ENCODE measurements around the gene SLC26A1. TPM values are rescaled to one million over a fixed set of nuclear protein-coding genes. Genes with fewer than 3 reads are reported as not detected.

Gene SLC26A1
- total and polyA plus RNA-seq, 2 of the 13 experiments (the other 11 are each of a cell fraction or from before 2014, with no cell fraction given) = 5.4 to 22.9 TPM

- TF ChIP-seq ARNTL (CRISPR knock-in tag; IDR thresholded peaks at IDR 0.05) = peak; percentile 58
- peak; percentile 63 to 74; a peak in 3 of 4 replicates for TF ChIP-seq EP300 (IDR thresholded peaks at IDR 0.05; ENCODE audit: low read depth in 2 of 2, low read length in 2 of 2)
- TF ChIP-seq EP300 (CRISPR knock-in tag; IDR thresholded peaks at IDR 0.05; ENCODE audit: borderline replicate concordance) = no peak; the same call in 1 of the 2 replicates
- TF ChIP-seq ZMYM2 (CRISPR knock-in tag; IDR thresholded peaks at IDR 0.05) = no peak
- TF ChIP-seq NFE2L1 (CRISPR knock-in tag; IDR thresholded peaks at IDR 0.05; ENCODE audit: borderline replicate concordance) = peak; percentile 93; the same call in 1 of the 2 replicates
- TF ChIP-seq MLXIP (CRISPR knock-in tag; IDR thresholded peaks at IDR 0.05; ENCODE audit: borderline replicate concordance) = no peak
- TF ChIP-seq MAFF (IDR thresholded peaks at IDR 0.05; ENCODE audit: low read depth, low read length) = peak; percentile 100
- TF ChIP-seq, protein P1, sequence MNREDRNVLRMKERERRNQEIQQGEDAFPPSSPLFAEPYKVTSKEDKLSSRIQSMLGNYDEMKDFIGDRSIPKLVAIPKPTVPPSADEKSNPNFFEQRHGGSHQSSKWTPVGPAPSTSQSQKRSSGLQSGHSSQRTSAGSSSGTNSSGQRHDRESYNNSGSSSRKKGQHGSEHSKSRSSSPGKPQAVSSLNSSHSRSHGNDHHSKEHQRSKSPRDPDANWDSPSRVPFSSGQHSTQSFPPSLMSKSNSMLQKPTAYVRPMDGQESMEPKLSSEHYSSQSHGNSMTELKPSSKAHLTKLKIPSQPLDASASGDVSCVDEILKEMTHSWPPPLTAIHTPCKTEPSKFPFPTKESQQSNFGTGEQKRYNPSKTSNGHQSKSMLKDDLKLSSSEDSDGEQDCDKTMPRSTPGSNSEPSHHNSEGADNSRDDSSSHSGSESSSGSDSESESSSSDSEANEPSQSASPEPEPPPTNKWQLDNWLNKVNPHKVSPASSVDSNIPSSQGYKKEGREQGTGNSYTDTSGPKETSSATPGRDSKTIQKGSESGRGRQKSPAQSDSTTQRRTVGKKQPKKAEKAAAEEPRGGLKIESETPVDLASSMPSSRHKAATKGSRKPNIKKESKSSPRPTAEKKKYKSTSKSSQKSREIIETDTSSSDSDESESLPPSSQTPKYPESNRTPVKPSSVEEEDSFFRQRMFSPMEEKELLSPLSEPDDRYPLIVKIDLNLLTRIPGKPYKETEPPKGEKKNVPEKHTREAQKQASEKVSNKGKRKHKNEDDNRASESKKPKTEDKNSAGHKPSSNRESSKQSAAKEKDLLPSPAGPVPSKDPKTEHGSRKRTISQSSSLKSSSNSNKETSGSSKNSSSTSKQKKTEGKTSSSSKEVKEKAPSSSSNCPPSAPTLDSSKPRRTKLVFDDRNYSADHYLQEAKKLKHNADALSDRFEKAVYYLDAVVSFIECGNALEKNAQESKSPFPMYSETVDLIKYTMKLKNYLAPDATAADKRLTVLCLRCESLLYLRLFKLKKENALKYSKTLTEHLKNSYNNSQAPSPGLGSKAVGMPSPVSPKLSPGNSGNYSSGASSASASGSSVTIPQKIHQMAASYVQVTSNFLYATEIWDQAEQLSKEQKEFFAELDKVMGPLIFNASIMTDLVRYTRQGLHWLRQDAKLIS (CRISPR knock-in tag; IDR thresholded peaks at IDR 0.05) = 0 out of 2 replicates have a peak, but pooled peaks have one; percentile 27
- TF ChIP-seq KLF12 (CRISPR knock-in tag; IDR thresholded peaks at IDR 0.05; ENCODE audit: borderline replicate concordance) = no peak
- TF ChIP-seq GATAD2A (CRISPR knock-in tag; IDR thresholded peaks at IDR 0.05) = peak; percentile 32
- TF ChIP-seq HOXA3 (CRISPR knock-in tag; IDR thresholded peaks at IDR 0.05) = no peak; the same call in none of the 2 replicates
Observed at GRCh38 chr4:993111-994029, at the start of gene SLC26A1 (continued).

Measured in HepG2 (cell line).